NCI-H146 treated with DMSO at 0.1 percent for 48 hours (cell line): ENCODE results near the gene H19.

Experiments used
- DNase-seq: peaks from one replicate; lab custom pipeline; 2025; ENCODE audit not compliant: unreplicated experiment; lab: John Stamatoyannopoulos, UW

H19 gene

DNA sequence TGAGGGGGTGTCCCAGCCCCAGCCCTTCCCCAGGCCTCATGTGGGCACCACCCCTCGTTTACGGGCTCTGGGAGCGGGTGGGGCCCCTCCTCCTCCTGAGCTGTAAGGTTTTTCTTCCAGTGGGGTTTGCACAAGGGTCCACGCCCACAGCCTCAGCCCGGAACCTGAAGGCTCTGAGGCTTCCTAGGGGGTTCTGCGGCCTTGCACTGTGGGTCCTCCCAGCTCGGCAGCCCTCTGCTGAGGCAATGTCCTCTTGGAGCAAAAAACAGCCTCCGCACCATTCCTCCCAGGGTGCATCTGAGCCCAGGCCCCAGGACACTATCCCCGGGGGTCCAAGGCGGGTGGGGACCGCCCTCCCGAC is 14.1 kb downstream of the H19 start:
- no peak for DNase-seq

DNA sequence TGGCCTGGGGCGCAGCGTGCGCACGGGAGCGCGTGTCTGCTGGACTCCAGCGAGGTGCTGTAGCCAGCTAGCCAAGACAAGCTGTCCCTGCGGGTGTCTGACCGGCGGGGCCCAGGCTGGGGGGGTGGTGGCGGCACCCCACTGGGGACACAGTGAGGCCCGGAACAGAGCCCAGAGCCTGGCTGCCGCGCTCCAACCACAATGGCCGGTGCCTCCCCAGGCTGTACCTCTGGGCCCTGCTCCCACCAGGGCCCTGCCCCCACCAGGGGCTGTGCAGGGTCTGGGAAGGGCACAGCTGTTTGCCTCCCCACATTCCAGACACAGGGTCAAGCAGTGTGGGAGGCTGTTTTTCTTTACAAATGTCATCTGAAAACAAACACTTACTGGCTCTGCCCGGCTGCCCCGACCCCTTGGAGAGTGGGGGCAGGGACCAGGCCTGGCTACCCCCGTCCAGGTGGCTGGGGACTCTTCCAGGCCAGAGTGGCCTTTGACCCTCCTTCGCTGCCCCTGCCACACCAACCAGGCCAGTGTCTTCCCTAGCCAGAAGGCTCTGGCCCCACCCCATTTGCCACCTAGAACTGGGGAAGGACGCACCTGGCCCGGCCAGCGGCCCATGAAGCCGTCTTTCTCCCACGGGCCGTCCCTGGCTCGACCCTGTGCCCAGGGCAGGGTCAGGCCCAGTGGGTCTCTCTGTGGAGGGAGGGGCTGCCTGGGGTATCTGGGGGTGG is 14.6 kb downstream of the H19 start:
- no peak for DNase-seq

DNA sequence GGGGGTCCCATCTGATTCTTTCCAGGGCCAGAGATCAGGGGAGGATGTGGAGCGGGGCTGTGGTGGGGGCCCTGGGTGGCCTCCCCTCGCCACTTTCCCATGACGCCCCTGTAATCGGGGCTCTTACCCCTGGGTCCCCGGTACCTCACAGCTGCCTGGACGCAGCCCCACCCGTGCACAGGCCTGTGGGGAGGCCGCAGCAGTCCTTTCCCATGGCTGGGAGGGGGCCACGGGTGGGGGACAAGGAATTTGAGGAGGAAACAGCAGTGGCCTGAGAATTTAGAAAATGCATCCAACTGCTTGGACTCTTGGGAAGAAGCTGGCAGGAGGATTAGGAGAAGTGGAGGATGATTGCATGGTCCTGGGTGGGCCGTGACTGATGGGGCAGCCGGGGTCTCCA is 18.0 kb downstream of the H19 start:
- DNase-seq = no peak

DNA sequence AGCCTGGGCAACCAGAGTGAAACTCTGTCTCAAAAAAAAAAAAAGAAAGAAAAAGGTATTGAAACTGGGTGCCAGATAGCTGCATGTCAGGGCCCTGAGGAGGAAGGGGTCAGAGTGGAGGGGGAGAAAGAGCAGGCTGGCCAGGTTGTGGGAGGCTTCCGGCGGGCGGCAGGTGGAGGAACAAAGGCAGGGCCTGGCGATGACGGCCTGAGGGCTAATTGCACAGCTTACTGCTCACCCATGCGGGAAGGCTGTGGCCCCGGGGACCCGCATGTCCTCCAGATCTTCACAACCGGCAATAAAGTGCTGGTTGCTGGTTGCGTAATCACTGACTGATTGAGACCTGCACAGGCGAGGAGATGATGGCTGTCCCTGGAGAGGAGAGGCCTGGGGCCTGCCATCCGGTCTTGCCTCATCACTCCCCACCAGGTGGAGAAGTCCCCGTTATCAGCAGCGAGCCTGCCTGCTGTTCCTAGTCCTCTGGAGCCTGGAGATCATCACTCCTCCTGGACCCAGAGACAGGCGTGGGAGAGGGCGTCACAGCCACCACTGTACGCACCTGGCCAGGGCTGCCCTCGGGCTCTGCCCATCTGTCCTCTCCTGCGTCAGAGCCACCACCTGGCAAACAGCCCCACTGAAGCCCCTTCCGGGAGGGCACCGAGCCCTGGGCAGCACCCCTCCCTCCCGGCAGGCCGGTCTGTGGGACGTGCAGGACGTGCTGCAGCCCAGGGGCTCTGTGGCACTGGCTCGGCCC is 18.7 kb downstream of the H19 start:
- no peak for DNase-seq

DNA sequence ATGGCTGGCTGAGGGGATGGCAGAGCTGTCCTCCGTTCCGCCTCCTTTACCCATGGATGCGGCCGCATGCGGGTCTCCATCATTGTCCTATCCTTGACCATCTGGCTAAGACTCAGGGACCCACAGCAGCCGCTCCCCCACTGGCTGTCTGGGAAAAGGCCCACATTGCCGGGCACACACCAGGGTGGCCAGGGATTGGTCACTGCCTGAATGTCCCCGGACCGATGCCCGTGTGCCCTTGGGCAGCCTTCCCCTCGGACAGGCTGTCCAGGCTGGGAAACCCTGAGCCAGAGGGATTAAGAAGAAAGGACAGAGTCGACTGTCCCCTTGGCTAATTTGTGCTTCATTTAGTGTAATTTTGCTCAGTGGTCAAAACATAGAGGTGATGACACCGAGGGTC is 22.5 kb downstream of the H19 start:
- no peak for DNase-seq

DNA sequence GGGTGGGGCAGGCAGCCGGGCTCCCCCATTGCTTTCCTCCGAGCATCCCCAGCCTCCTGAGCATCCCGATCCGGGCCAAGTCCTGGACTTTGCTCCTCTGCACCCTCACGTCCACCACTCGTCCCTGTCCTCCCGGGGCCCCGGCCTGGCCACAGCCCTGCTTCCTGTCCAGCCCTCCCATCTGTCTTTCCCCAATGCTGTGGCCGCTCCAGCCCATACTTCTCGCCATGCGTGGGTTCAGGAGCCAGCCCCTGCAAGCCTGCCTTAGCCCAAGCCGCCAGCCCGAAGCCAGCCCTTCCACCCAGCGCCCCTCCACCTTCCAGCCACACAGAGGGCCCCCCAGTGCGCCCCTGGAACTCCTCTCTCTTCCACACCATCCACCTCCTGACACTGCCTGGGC is 26.7 kb downstream of the H19 start:
- DNase-seq = no peak

DNA sequence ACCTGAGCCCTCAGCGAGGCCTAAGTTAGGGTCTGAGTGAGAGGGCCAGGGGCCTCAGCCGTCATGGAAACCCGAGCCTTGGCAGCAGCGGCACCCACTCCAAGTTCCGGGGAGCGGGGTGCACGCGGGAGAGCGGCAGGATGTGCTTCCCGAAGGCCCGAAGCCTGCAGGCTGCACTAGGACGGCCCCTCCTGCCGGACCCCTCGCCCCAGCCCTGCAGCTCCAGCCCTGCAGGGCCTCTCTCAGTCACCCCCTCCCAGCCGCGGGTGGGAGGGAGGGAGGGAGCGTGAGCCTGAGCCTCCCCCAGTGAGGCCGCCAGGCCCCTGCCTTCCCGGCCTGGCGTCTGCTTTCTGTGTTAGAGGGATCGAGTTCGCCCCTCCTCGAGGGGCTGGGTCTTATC is 27.9 kb downstream of the H19 start:
- DNase-seq = no peak

DNA sequence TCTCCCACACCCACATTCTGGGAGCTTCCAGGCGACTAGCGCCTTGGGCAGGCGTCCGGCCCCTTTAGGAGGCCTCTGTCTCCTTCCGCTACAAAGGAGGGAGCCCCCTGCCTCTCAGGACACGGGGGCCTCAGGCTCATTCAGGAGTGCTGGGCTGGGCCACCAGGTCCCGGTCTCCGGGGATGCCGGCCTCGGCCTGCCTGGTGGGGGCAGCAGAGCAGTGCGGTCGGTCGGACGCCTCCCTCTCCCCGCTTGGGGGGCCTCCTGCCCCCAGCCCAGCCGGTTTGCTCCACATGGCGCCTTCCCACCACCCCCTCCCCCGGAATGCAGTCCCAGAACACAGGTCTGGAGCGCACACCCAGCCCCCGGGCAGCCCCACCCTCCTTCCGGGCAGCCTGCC is 28.6 kb downstream of the H19 start:
- no peak for DNase-seq

DNA sequence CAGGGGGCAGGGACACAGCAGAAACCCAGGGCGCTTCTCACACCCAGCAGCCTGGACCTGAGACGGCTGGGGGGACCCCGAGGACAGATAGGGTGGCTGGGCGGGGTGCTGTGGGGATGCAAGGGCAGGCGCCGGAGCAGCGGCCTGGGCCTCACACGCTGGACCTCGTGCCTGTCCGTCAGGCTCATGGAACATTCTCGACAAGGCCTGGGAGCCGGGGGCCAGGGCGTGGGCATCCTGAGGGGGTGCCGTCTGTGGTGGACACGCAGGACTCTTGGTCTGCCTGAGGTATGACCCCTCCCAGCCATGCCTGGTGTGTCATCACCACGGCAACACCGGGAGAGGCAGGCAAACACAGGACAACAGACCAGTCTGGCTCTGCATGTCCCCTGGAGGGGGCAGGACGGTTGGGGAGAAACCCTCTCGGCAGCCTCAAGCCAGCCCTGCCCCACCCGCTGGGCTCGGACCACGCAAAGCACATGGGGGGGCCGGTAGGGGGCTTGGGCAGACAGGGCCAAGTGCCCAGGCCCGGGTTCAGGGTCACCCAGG is 29.1 kb downstream of the H19 start:
- no peak for DNase-seq

DNA sequence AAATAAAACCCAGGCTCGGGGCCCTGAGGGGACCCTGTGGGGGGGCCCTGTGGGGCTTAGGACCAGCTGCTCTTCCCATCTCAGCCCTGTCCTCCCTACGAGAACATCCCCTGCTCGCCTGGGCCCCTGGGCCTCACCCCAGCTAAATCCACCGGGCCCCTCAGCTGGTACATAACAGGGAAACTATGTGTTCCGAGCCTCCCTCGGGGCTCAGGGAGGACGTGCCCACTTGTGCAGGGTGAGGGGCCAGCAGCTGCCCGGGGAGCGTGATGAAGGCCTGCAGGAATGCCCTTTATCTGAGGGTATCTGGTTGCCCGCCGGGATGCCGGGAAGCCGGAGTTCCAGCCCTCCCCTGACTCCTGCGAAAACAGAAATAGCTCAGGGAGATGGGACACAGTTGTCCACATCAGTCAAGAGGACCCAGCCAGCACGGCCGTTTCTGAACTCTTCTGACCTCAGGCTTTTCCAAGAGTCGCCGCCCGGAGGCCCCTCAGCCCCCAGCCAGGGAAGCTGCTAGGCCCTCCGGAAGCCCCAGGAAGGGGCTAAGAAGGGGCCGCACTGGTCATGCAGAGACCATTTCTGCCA is 29.9 kb downstream of the H19 start:
- DNase-seq = no peak

DNA sequence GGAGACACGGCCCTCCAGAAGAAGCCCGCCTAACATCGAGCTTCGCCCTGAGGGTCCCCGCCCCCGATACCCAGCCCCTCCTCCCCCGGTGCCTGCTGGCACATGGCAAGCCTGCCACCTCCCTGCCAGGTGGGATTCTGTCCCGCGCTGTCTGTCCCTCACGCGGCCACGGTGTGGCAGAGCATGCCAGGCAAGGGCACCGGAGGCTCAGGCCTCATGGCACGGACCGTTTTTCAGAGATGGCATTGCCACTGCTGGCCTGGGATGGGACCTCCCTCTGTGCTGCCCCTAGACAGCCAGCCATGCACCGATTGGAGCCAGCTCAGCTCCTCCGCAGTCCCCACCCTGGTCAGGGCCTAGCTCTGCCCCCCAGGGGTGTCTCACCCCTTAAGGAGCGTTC is 31.1 kb downstream of the H19 start:
- DNase-seq = no peak

DNA sequence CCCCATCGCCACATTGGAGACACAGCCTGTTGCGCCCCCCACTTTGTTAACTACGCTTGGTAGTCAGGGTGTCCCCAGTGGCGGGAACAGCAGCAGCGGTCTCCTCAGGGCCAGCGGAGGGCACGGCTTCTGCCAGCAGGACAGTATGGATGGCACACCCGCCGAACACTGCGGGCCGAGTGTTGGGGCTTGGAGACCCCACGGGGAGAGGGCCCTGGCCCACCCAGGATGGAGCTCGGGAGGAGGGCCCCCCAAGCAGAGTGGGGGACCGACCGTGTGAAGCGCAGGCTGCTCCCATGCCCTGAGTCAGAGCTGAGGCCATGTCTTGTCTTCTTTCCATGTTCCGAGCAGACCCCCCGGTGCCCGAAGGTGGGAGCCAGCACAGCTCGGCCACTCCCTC is 32.7 kb downstream of the H19 start:
- no peak for DNase-seq

DNA sequence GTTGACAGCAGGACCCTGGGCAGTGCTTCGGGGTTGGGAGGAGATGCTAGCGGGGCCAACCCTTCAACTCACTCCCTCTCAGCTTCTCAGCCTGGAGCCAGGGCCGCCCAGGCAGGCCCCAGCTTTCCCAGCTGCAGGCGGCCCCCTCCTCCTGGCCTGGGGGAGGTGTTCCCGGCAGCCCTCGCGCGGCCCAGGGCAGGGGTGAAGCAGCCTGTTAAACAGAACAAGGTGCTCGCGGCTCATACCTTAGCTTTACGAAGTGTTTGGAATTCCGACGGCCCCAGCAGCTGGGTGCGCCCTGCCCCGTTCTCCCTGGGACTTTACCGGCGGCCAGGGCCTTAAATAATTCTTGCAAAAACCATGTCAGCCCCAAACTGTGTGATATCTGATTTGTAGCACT is 33.3 kb downstream of the H19 start:
- no peak for DNase-seq

DNA sequence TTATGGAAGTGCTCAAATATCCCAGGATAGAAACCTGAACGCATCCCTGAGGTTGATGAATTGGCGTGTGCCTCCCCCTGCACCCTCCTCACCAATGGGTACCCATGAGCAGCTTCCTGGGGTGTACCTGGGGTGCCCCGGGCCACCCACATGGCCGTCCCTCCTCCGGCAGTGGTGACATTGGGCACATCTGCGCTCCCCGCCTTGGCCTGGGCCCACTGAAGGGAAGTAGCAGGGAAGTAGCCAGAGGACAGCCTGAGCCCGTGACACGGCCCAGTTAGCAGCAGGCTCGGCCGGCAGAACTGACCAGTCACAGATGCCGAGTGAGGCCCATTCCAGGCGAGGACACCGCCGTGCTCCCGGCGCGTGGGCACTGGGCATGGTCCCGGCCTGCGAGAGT is 33.8 kb downstream of the H19 start:
- no peak for DNase-seq

DNA sequence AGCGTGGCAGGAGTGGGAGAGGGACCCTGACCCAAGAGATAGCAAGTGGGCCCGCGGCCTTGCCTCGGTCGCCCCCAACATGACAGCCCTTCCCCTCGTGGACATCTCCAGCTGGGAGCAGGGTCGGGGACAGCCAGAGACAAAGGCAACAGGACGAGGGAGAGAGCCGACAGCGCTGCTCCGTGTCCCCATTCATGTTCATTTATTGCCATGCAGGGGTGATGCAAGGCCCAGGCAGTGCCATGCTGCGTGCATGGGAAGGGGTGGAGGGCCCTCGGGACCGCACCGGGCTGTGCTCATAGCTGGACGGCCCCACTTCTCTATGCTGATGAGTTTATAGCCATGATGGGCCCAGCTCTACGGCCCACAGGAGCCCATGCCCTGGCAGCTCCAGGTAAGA is 37.9 kb downstream of the H19 start:
- DNase-seq = no peak

DNA sequence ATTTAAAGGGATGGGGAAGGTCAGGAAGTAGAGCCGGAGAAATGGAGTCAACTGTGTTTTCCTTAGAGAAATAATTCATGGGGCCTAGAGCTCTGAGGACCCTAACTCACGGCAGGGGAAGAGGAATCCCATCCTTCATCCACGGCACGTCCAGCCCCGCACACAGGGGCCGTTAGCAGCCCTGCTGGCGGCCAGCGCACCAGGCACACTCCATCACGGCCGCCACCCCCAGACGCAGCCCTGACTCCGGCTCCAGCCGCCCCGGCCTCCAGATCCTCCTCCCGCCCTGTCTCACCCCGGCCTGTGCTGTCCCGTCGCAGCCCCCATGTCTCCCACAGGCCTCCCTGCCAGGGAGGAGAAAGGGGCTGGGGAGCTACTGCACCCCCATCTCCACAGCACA is 39.3 kb downstream of the H19 start:
- no peak for DNase-seq

DNA sequence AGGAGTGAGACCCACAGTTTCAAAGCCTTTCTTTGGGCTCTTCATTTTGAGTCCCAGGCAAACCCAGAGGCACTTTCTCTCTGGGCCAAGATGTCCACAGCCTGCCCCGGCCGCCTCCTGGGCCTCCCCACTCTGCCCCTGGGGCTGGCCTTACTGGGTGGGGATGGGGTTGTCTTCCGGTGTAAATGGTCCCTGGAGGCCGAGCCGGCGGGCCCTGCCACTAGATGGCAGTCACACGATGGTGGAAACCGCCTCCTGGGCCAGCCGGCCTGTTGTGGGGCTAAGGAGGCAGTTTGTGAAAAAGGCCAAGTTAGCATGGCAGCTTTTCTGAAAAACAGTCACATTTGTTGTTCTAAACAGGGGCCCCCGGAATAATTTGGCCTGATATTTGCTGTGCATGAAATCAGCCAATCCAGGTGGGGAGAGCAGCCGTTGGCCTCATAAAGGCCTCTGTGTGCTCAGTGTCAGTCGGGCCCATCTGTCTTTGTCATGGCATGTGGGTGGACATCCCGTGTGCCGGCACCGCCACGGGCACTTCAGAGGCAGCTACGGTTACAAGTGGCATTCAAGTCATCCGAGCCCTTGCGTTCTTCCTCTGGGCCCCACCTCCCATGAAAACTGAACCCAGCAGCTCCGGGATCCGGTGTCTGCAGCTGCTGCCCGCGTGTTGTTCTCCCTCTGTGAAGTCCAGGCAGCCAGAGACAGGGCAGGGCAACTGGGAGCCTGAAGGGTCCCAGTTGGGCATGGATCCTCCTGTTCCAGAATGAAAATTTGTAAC is 44.0 kb downstream of the H19 start:
- DNase-seq = no peak

DNA sequence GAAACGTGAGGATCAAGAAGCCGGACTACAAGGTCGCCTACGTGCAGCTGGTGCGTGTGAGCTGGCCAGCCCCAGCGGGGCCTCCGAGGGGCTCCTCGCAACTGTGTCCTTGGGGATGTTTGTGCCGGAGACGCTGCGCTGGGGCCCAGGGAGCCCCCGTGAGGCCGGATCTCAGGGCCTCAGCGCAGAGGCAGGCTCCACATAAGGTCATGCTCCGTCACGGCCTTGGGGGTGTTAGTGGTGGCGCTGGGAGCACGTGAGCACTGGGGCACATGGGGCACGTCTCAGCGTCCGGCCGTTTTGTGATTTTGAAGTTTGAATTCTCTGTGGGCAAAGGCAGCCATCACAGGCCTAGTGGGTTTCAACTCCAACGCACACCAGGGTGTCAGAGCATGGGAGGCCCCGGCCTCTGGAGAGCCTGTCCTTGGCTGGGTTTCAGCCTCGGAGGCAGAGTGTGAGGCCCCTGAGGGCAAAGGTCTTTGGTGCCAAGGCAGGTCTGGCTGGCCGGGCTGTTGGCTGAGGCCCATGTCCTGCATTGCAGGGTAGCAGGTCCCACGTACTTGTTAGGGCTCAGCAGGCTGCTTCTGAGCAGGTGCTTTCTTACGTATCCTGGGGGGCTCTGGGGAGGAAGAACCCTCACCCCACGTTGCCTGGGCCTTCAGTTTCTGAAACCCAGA is 44.7 kb downstream of the H19 start:
- DNase-seq = no peak

DNA sequence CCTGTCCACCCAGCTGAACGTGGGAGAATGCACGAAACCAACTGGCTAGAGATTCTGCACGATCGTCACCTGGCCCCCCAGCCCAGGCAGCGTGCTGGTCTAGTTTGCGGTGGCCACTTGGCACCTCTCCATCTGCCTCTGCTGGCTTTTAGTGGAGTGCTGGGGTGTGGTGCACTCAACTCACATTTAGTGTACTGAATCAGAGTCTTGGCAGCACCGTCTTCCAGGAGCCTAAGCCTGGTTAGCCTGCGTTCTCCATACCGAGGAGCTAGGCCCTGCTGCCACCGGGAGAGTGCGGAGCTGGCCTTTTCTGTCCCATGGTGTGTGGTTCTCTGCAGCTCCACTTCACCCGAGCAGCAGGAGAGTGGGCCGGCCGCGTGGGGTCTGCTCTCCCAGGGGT is 47.7 kb downstream of the H19 start:
- DNase-seq = no peak

DNA sequence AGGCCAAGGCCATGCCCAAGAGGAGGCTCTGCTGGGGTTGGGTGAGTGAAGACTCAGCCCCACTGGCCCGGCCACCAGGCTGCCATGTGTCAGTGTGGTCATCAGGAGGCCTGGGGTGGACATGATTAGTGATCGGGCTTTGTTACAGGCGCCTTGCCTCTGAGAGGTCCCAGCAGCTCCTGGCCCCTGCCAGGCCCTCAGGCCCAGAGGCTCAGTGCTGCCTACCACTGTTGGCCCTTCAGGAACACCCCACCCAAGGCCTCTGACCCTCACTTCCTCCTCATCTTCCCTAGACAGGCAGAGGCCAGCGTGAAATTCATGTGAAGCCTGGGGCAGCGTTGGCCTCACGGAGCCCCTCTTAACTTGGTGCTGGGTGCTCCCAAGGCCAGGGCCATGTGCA is 48.3 kb downstream of the H19 start:
- DNase-seq = no peak

DNA sequence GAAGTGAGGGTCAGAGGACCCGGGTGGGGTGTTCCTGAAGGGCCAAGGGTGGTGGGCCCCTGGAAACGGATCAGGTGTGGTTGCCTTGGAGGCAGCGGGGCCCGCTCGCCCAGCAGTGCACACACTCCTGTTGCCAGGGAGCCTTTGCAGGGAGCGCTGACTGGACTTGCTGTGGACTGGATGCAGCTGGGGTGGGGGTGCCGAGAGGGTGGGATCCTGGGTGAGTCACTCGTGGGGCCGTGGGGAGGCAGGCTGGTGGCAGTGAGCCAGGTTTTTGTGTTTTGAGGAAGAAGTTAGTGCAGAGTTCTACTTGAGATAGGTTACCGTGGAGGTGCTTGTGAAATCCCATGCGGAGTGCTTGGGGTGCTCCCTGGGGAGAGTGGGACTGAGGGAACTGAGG is 49.3 kb downstream of the H19 start:
- DNase-seq = no peak
